CD4-positive, alpha-beta T cell treated with Interleukin-4 for 4 hours (primary cell): ENCODE data around the gene HAGH.
A peak's percentile ranks its signal among the peaks of the same experiment; 100 is the strongest.

Experiments
- DNase-seq: peaks from one replicate; pipeline ENCODE4 v3.0.0-alpha.2; 2020

HAGH gene

DNA sequence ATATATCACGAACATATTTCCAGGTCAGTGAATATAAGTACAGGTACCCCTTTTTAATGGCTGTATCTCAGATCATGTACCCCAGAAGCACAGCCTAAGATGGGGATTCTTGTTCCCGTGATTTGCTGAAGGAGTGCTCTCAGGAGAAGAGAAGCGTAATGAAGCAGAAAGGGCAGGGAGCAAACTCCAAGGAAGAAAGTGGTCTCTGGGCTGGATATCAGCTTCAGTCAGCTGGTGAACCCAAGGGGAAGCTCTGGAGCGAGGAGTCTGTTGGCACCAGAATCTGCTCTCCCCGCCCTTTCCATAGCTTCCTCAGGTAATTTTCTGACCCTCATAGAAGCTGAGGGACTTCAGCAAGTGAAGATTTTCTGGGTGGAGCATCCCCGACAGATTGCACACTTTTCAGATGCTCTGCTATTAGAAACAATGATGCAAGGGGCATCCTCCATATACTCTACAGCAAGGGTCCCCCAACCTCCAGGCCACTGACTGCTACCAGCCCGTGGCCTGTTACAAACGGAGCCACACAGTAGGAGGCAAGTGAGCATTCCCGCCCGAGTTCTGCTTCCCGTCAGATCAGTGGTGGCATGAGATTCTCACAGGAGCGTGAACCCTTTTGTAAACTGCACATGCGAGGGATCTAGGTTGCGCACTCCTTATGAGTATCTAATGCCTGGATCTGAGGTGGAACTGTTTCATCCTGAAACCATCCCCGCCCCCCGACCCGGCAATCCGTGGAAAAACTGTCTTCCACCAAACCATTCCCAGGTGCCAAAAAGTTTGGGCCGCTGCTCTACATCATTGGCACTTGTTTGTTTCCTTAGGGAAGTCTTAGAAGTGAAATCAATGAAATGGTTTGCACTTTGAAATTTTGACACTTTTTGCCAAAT is 4.8 kb upstream of the HAGH start:
- no peak for DNase-seq

DNA sequence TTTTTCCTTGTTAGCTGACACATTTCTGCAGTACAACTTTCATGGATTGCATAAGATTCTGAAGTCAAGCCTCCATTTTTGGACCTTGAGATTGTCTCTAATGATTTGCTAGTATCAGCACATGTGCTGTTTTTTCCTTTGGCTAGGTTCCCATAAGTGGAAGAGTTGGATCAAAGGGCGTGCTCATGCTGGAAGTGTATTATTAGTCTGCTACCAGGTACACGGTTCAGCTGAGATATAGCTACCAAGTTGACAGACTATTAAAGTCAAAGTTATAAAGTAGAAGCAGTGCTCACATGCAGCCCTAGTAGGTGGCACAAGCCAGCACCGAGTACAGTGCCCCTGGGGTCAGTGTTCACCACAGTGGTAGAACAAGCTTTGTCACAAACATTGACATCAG is 3.6 kb upstream of the HAGH start:
- no peak for DNase-seq

DNA sequence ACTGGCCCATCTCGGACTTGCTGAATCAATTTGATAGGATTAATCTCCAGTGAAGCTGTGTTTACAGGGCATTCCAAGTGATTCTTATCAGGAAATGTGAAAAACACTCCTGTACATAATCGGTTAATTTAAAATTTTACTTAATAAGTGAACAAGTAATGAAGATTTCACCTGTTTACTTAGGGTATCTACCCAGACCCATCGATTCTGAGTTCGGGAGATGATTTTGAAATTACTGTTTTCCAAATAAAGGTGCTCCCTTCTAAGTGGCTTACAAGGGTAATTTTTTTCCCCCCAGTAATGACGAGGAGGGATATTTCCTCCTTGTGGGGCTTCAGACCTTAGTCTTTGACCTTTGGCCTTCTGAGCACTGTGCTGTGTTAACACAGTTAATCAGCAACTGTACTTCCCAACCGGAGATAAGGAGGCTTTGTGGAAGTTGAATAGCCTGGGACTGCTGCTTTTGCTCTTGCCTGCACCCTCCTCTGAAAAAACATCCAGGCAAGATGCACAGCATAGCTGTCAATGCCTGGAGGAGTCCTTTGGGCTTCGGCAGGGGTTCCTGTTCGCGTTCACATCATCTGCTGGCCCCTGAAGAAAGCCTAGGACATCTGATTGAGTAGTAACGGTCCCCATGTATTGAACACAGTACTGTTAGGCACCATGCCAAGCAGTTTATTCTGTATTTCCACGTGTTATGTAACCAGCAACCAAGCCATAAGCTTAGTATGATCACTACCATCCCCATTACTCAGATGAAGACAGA is 2.2 kb upstream of the HAGH start:
- no peak for DNase-seq

GRCh38 chr16:1825864-1826690 is 548 bp downstream of the HAGH start:
- peak; percentile 65 for DNase-seq

- no peak for DNase-seq
These were observed 1.2 kb downstream of the HAGH start for GRCh38 chr16:1825381-1825863.

DNA sequence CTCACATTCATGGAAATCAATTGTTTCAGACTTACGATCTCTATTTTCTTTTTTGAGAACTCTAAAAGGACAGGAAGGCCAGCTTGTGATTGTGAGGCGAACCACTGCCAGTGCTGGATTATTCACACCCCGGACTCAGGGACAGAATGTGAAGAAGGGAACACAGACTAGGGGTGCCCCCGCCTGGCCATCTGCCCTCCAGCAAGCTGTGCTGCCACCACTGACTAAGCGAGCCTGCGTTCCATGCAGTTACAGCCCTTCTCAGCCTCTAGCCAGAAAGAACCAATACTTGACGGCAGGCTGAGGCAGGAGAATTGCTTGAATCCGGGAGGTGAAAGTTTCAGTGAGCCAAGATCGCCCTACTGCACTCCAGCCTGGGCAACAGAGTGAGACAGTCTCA is 2.8 kb downstream of the HAGH start:
- DNase-seq: no peak

DNA sequence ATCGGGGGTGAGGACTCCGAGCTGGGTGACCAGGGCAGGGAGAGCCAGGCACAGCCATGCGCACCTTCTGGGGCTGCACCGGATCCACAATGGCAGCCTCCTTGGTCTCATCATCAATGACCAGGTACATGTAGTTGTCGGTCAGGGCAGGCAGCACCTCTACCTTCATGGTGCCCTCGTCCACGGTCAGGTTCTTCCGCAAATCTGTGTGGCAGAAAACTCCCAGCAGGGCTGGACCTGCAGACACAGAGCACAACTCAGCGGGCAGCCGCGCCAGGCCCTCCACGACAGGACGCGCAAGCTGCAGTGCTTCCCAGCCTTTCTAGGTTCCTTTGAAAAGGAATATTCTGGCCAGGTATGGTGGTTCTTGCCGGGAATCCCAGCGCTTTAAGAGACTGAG is 3.8 kb downstream of the HAGH start:
- DNase-seq: no peak

GRCh38 chr16:1821861-1822611 is 4.6 kb downstream of the HAGH start:
- DNase-seq: no peak

- no peak for DNase-seq
These were observed 5.7 kb downstream of the HAGH start for GRCh38 chr16:1820946-1821290.

GRCh38 chr16:1820096-1820945 is 6.3 kb downstream of the HAGH start:
- DNase-seq: no peak

GRCh38 chr16:1819611-1820010 is 7.0 kb downstream of the HAGH start:
- DNase-seq: no peak

GRCh38 chr16:1818873-1819525 is 7.6 kb downstream of the HAGH start:
- no peak for DNase-seq

DNA sequence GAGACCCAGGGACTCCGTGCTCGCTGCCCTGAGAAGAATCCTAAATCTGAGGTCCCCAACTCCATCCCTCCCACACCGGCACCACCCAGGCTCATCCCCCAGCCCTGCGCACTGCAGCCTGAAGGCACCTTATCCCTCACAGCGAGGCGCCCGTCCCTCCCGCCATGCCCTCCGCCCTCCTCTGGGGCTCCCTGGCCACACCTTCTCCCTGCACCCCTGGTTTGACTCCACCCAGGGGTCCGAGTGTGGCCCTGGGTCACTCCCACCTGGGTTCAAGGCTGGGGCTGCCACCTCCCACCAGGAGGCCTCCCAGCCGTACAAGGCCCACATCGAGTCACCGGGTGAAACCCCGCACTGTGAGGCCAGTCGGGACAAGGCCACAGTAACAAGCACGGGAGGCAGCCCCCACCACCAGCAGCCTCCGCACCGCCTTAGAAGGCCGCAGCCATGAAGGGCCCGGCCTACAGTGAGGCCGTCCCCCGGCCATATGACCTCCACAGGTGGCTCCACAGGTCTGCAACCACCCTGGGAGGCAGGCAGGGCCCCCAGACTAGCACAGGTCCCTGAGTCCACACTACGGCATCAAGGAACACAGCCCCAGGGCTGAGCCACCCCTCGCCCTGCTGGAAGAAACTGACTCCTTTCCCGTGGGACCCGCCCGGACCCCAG is 8.3 kb downstream of the HAGH start:
- no peak for DNase-seq

DNA sequence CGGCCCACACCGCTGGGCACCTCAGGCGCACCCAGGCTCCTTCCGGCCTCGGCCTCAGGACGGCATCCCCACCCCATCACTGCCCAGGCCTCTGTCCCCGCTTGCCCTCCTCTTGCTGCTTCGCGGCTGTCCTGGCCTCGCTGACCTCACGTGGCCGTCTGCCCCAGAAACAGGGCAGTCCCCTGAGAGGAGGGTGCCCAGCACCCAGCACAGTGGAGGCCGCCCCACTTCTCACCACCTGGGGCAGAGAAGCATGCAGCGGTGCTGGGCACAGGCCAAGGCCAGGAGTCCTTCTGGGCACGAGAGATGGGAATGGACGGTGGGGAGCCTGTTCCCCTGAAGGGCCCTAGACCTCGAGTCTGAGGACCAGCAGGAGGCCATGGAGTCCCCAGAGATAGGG is 8.9 kb downstream of the HAGH start:
- no peak for DNase-seq

- no peak for DNase-seq
These were observed 9.4 kb downstream of the HAGH start for GRCh38 chr16:1817276-1817589.

- no peak for DNase-seq
These were observed 10.0 kb downstream of the HAGH start for GRCh38 chr16:1816396-1817275.

GRCh38 chr16:1815461-1815860 is 11.2 kb downstream of the HAGH start:
- DNase-seq: no peak

- DNase-seq: peak; percentile 8
These were observed 13.9 kb downstream of the HAGH start for GRCh38 chr16:1812732-1813163.

- no peak for DNase-seq
These were observed 16.1 kb downstream of the HAGH start for GRCh38 chr16:1810536-1810935.
